ENCODE data around the gene PAWR. TPM values are rescaled to one million over a fixed set of nuclear protein-coding genes. Genes with fewer than 3 reads are reported as not detected.

PAWR gene
- total and polyA plus RNA-seq, 9 of the 15 experiments (the other 6 are each of a cell fraction or from before 2014, with no cell fraction given) = 0.82 TPM; not detected in 8

DNA sequence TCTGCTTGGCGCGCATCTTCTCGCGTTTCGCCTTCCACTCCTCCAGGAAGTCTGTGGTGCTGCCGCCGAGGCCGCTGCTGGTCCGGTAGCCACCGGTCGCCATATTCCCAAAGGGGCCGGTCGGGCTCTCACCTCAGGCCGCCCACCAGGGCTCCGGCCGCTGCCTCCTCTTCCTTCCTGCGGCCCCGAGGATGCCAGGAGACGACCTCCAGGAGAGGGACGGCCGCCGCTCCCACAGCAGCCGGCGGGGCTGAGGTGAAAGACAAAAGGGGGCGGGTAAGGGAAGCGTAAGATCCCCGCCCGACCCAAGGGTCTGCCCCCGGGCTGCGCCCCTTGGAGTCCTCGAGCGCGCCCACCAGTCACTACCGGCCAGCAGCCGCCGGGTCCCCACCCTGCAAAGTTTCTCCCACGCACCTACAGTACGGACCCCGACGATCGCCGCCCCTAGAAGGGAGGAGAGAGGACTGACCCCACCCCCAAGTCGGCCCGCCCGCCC, 574 bp downstream of the PAWR start:
- FAIRE-seq (no peak), DNase-seq (ENCODE audit: extremely low read depth in 1 of 4, low spot score in 3 of 4) (no peak), ATAC-seq (no peak)
- in situ Hi-C loops (cut with MboI) (no loop called here), intact Hi-C loops (cut with micrococcal nuclease) (no loop called here)
- Histone ChIP-seq H3K27ac (ENCODE audit: extremely low read depth, low read depth, low read length) (no peak overlapping the region), H3K4me3 (no peak overlapping the region), H3K79me2 (ENCODE audit: control insufficient read depth, insufficient read depth, low read length) (no peaks in the 10 kb centered on the region), H3K9ac (ENCODE audit: insufficient read depth in 1 of 2, low read depth in 2 of 2, low read length in 2 of 2) (no peak overlapping the region), H3K36me3 (ENCODE audit: control insufficient read depth, insufficient read depth, low read length) (no peaks in the 10 kb centered on the region), H2AFZ (ENCODE audit: low read depth, low read length) (no peak overlapping the region), H3K4me2 (ENCODE audit: insufficient read depth, low read length) (no peak overlapping the region), H3K9me1 (ENCODE audit: control insufficient read depth, insufficient read depth, low read length) (no peaks in the 10 kb centered on the region), H3K27me3 (ENCODE audit: control insufficient read depth in 2 of 2, insufficient read depth in 2 of 2, low read length in 2 of 2) (no peaks in the 10 kb centered on the region), H3K9me3 (replicated peaks; ENCODE audit: control insufficient read depth, insufficient read depth, low read depth, low read length) (no peaks in the 10 kb centered on the region), H3K4me1 (replicated peaks in 1 of 2; ENCODE audit: control insufficient read depth in 2 of 2, insufficient read depth in 2 of 2, low read length in 2 of 2) (no peaks in the 10 kb centered on the region), H4K20me1 (replicated peaks; ENCODE audit: control insufficient read depth, insufficient read depth, low read length) (no peaks in the 10 kb centered on the region)
- TF ChIP-seq, protein P1, sequence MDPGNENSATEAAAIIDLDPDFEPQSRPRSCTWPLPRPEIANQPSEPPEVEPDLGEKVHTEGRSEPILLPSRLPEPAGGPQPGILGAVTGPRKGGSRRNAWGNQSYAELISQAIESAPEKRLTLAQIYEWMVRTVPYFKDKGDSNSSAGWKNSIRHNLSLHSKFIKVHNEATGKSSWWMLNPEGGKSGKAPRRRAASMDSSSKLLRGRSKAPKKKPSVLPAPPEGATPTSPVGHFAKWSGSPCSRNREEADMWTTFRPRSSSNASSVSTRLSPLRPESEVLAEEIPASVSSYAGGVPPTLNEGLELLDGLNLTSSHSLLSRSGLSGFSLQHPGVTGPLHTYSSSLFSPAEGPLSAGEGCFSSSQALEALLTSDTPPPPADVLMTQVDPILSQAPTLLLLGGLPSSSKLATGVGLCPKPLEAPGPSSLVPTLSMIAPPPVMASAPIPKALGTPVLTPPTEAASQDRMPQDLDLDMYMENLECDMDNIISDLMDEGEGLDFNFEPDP (CRISPR knock-in tag; IDR thresholded peaks at IDR 0.05) = no peak
- TF ChIP-seq RBBP5 (IDR thresholded peaks at IDR 0.05; ENCODE audit: borderline replicate concordance, insufficient read depth, low read length, poor library complexity, severe bottlenecking) (no peak), NUFIP1 (IDR thresholded peaks at IDR 0.05; ENCODE audit: partially characterized antibody) (no peak), DNMT1 (IDR thresholded peaks at IDR 0.05) (no peak), CCAR2 (IDR thresholded peaks at IDR 0.05; ENCODE audit: low read depth, low read length) (no peak), MAFG (tag; conservative IDR thresholded peaks at IDR 0.05) (no peak), SP1 (CRISPR knock-in tag; IDR thresholded peaks at IDR 0.05) (no peak), THRAP3 (IDR thresholded peaks at IDR 0.05; ENCODE audit: borderline replicate concordance) (no peak), RBM34 (IDR thresholded peaks at IDR 0.05; ENCODE audit: borderline replicate concordance, insufficient read depth, low read length) (no peak), NCOR1 (IDR thresholded peaks at IDR 0.05) (no peak), KDM4B (IDR thresholded peaks at IDR 0.05; ENCODE audit: borderline replicate concordance in 2 of 2, low read depth in 1 of 2) (no peak), CEBPB (tag; IDR thresholded peaks at IDR 0.05) (no peak), GATAD2A (IDR thresholded peaks at IDR 0.05) (no peak), TEAD1 (CRISPR knock-in tag; IDR thresholded peaks at IDR 0.05) (no peak)
- TF ChIP-seq, protein P2, sequence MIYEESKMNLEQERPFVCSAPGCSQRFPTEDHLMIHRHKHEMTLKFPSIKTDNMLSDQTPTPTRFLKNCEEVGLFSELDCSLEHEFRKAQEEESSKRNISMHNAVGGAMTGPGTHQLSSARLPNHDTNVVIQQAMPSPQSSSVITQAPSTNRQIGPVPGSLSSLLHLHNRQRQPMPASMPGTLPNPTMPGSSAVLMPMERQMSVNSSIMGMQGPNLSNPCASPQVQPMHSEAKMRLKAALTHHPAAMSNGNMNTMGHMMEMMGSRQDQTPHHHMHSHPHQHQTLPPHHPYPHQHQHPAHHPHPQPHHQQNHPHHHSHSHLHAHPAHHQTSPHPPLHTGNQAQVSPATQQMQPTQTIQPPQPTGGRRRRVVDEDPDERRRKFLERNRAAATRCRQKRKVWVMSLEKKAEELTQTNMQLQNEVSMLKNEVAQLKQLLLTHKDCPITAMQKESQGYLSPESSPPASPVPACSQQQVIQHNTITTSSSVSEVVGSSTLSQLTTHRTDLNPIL (CRISPR knock-in tag; IDR thresholded peaks at IDR 0.05) = no peak
- TF ChIP-seq, protein P3, sequence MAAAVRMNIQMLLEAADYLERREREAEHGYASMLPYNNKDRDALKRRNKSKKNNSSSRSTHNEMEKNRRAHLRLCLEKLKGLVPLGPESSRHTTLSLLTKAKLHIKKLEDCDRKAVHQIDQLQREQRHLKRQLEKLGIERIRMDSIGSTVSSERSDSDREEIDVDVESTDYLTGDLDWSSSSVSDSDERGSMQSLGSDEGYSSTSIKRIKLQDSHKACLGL (CRISPR knock-in tag; IDR thresholded peaks at IDR 0.05; ENCODE audit: borderline replicate concordance, poor library complexity, severe bottlenecking) = no peak
- TF ChIP-seq, protein P4, sequence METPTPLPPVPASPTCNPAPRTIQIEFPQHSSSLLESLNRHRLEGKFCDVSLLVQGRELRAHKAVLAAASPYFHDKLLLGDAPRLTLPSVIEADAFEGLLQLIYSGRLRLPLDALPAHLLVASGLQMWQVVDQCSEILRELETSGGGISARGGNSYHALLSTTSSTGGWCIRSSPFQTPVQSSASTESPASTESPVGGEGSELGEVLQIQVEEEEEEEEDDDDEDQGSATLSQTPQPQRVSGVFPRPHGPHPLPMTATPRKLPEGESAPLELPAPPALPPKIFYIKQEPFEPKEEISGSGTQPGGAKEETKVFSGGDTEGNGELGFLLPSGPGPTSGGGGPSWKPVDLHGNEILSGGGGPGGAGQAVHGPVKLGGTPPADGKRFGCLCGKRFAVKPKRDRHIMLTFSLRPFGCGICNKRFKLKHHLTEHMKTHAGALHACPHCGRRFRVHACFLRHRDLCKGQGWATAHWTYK (CRISPR knock-in tag; IDR thresholded peaks at IDR 0.05) = no peak
- BruUV-seq (replicated peaks) = no TSS peak
- CTCF ChIA-PET (ENCODE audit: low intra/inter-chr PET ratio) = no interaction called here
- POLR2A ChIA-PET = no interaction called here
- WGBS (ENCODE audit: insufficient coverage, low coverage, missing lambda C conversion rate) = 49% methylated on average over 10 of the region's 45 CpGs

Data from K562 (cell line).